HG02588 (cell line): Measurements from ENCODE around the gene AAGAB.

Experiments used
- ATAC-seq: cut with Tn5 transposase; IDR thresholded peaks from one replicate; pipeline ENCODE4 v1.9.1; 2021; ENCODE audit warnings: mild to moderate bottlenecking, moderate library complexity; ENCODE audit not compliant: unreplicated experiment

AAGAB gene

GRCh38 chr15:67190326-67190725 lies 64.1 kb downstream of the AAGAB start:
- no peak for ATAC-seq

GRCh38 chr15:67189326-67190051 lies 65.0 kb downstream of the AAGAB start:
- no peak for ATAC-seq

- ATAC-seq, result no peak
Observed at GRCh38 chr15:67188551-67189218, 65.8 kb downstream of the AAGAB start.

GRCh38 chr15:67187351-67187854 lies 67.1 kb downstream of the AAGAB start:
- ATAC-seq, result no peak

GRCh38 chr15:67186688-67187087 lies 67.8 kb downstream of the AAGAB start:
- ATAC-seq, result no peak

GRCh38 chr15:67186226-67186649 lies 68.2 kb downstream of the AAGAB start:
- no peak for ATAC-seq

GRCh38 chr15:67185621-67186225 lies 68.7 kb downstream of the AAGAB start:
- ATAC-seq, result no peak

GRCh38 chr15:67185051-67185450 lies 69.4 kb downstream of the AAGAB start:
- ATAC-seq, result no peak

- no peak for ATAC-seq
Observed at GRCh38 chr15:67184208-67184925, 70.1 kb downstream of the AAGAB start.

GRCh38 chr15:67183443-67184169 lies 70.9 kb downstream of the AAGAB start:
- ATAC-seq, result no peak

- ATAC-seq, result no peak
Observed at GRCh38 chr15:67181221-67181639, 73.2 kb downstream of the AAGAB start.

GRCh38 chr15:67180514-67181191 lies 73.8 kb downstream of the AAGAB start:
- no peak for ATAC-seq

- no peak for ATAC-seq
Observed at GRCh38 chr15:67180035-67180434, 74.4 kb downstream of the AAGAB start.

- ATAC-seq, result no peak
Observed at GRCh38 chr15:67179411-67179995, 75.0 kb downstream of the AAGAB start.

GRCh38 chr15:67178569-67179210 lies 75.8 kb downstream of the AAGAB start:
- no peak for ATAC-seq

GRCh38 chr15:67177752-67178151 lies 76.7 kb downstream of the AAGAB start:
- ATAC-seq, result no peak

- no peak for ATAC-seq
Observed at GRCh38 chr15:67176195-67176971, 78.1 kb downstream of the AAGAB start.

GRCh38 chr15:67175643-67176071 lies 78.8 kb downstream of the AAGAB start:
- no peak for ATAC-seq
